IgD-negative memory B cell (primary cell): ENCODE measurements around the gene VWDE. TPM values are rescaled to one million over a fixed set of nuclear protein-coding genes. Genes with fewer than 3 reads are reported as not detected.

Source experiments
- H3K27ac Mint-ChIP-seq, 3 donors: one replicate each; pipeline ENCODE4 v1.8.0; 2020 to 2022; ENCODE audit warnings: mild to moderate bottlenecking in 3 of 3, mixed read lengths in 3 of 3, moderate library complexity in 1 of 3
- H3K27me3 Mint-ChIP-seq: one replicate; pipeline ENCODE4 v1.8.0; 2021; ENCODE audit warnings: mixed read lengths
- H3K36me3 Mint-ChIP-seq: one replicate; pipeline ENCODE4 v1.8.0; 2020; ENCODE audit warnings: mild to moderate bottlenecking, mixed read lengths
- H3K4me1 Mint-ChIP-seq, 3 donors: one replicate each; pipeline ENCODE4 v1.8.0; 2020 to 2022; ENCODE audit warnings: mixed read lengths in 3 of 3, mild to moderate bottlenecking in 1 of 3
- H3K4me3 Mint-ChIP-seq, 4 donors: one replicate each; pipeline ENCODE4 v1.8.0; 2020 to 2022; ENCODE audit warnings: mild to moderate bottlenecking in 4 of 4, mixed read lengths in 4 of 4, moderate library complexity in 3 of 4
- H3K9me3 Mint-ChIP-seq, 3 donors: one replicate each; pipeline ENCODE4 v1.8.0; 2020 to 2021; ENCODE audit warnings: mixed read lengths in 3 of 3, mild to moderate bottlenecking in 1 of 3
- polyA plus RNA-seq: library from polyadenylated mRNA; unstranded; fragments of 300-500 nt; fragmentation: Illumina TruSeq; gene quantifications from one replicate; pipeline ENCODE4 v1.2.3, GENCODE V29; 2021

VWDE gene
- polyA plus RNA-seq, 1 donor from 2014 or later: not detected

DNA sequence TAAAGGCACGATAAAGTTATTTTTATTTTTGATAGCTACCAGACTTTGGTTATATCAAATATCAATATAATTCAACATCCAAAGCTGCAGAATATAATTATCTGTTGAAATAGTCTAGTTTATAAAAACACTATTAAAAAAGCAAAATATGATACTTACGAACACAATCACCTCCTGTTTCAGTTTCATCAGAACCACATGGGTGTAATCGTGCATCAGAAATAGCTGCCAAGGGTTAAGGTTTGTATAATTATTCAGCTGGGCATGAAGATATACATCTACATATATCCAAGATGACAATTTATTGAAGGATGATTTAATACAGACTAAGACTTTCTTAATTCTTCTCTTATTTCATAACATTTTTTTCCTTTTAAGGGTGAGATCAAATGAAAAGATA, 20.3 kb downstream of the VWDE start:
- Mint-ChIP-seq H3K4me3 (no peak overlapping the region), H3K36me3 (no peaks in the 10 kb centered on the region), H3K9me3 (no peaks in the 10 kb centered on the region), H3K27ac (no peak overlapping the region), H3K4me1 (no peaks in the 10 kb centered on the region), H3K27me3 (no peaks in the 10 kb centered on the region)

DNA sequence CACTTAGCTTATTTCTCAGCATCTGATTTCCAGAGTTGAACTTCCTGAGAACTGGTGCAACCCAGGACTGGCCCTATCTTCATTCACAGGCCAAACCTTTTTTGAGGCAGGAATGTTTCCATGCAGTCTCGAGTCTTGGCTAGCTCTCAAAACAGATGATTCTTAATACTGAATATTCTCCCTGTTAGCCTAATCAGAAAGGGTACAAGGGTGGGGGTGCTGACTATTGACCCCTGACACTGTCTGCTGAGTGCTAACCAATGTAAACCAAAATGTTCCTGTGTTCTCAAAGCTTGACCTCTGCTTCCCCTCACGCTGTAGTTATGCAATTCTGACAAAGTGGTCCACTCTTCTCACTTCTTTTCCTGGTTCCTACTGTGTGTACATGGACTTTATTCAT, 25.3 kb downstream of the VWDE start:
- H3K36me3 Mint-ChIP-seq: no peaks in the 10 kb centered on the region
- no peaks in the 10 kb centered on the region for H3K9me3 Mint-ChIP-seq
- H3K4me3 Mint-ChIP-seq: no peak overlapping the region
- H3K27me3 Mint-ChIP-seq: no peaks in the 10 kb centered on the region
- H3K27ac Mint-ChIP-seq: no peak overlapping the region
- H3K4me1 Mint-ChIP-seq: no peaks in the 10 kb centered on the region

DNA sequence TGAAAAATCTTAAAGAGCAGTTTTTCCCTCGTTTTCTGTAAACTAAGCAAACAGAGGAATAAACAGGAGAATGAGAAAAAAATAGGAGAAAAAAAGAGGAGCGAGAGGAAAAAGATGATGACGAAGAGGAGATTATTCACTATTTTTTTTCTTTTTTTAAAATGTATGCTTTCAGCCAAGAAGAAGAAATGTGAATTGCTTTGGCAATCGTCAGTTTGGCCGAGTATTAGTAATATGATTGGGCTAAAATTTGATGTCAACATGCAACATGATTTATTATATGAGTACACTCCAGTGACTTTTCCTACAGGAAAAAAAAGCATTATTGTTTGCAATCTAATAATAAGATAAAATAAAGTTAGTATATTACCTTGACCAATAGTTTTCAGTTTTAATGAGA, 26.3 kb downstream of the VWDE start:
- no peak overlapping the region for H3K27ac Mint-ChIP-seq
- H3K4me1 Mint-ChIP-seq: no peaks in the 10 kb centered on the region
- no peaks in the 10 kb centered on the region for H3K9me3 Mint-ChIP-seq
- H3K4me3 Mint-ChIP-seq: no peak overlapping the region
- no peaks in the 10 kb centered on the region for H3K27me3 Mint-ChIP-seq
- no peaks in the 10 kb centered on the region for H3K36me3 Mint-ChIP-seq

DNA sequence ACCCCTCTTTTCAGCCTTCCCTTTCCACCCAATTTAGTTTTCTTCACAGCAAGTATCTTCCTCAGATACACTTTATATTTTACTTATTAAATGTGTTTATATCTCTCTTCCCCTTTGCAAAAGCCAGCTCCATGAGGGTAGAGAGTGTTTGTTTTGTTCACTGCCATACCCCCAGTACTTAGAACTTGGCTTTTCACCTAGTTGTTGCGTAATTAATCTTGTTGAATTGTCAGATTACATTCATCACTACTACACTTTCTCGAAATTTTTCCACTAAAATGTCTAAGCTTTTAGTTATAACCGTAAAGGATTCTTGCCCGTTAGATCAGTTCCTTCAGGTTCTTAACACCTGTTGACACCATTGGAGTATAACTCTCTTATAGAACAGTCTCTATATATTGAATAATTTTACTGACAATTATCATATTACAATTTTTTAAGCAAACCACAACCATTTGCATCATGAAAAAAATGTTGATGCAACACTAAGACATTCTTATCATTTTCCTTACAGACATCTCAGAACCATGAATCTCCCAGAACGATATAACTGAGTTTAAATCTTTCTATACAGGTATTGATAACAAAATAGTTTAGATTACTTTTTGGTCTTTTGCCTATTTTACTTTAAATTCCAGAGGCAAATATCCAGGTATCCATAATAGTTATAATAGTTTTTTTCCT, 29.9 kb downstream of the VWDE start:
- H3K36me3 Mint-ChIP-seq: peaks cover 1% of the 10 kb centered on the region
- H3K4me1 Mint-ChIP-seq: no peaks in the 10 kb centered on the region

DNA sequence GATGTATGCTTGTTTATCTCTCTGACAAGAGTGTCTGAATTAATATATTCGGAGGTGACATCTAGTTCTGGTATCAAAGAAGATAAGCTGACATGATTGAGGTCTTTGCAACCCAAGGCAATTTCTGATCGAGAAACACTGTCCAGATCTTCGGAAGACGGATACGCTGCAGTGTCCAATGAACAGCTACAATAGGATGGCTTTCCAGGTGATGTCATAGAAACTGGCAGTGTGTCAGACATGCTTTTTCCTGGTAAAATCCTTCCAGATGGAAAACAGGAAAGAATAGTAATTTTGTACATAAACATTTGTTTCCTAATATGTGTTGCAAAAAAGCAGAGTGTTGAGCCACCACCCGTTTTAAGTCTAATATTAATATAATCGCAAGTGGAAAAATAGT, 33.4 kb downstream of the VWDE start:
- Mint-ChIP-seq H3K4me3 (no peak overlapping the region), H3K27me3 (no peaks in the 10 kb centered on the region), H3K36me3 (peaks cover 1% of the 10 kb centered on the region), H3K4me1 (no peaks in the 10 kb centered on the region), H3K27ac (no peak overlapping the region), H3K9me3 (no peaks in the 10 kb centered on the region)

More for the DNA sequence above, 29.9 kb downstream of the VWDE start:
- H3K27ac Mint-ChIP-seq: no peak overlapping the region
- H3K9me3 Mint-ChIP-seq: no peaks in the 10 kb centered on the region
- H3K27me3 Mint-ChIP-seq: no peaks in the 10 kb centered on the region
- no peak overlapping the region for H3K4me3 Mint-ChIP-seq

DNA sequence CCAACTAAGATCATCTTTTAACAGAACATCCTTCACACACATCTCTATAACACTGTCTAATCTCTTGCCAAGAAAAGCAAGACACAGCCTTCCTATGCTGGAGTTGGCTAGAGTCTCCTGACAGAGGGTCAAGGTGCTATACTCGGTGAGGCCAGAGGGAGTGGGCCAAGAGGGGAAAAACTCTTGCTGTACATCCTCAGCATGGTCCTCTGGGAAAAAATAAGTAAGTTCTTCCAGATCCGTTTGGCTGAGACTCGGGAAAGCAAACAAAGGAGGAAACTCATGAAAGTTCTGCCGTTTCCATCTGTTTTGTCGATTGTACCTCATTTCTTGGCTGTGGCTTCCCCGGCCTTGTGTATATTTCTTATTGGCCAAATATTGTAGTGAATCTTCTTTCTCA, 33.9 kb downstream of the VWDE start:
- peaks cover 0 to 2% (median 0%) of the 10 kb centered on the region in 3 donors for H3K9me3 Mint-ChIP-seq
- H3K27ac Mint-ChIP-seq: no peak overlapping the region
- no peak overlapping the region for H3K4me3 Mint-ChIP-seq
- H3K4me1 Mint-ChIP-seq: no peaks in the 10 kb centered on the region
- H3K36me3 Mint-ChIP-seq: peaks cover 1% of the 10 kb centered on the region
- no peaks in the 10 kb centered on the region for H3K27me3 Mint-ChIP-seq

DNA sequence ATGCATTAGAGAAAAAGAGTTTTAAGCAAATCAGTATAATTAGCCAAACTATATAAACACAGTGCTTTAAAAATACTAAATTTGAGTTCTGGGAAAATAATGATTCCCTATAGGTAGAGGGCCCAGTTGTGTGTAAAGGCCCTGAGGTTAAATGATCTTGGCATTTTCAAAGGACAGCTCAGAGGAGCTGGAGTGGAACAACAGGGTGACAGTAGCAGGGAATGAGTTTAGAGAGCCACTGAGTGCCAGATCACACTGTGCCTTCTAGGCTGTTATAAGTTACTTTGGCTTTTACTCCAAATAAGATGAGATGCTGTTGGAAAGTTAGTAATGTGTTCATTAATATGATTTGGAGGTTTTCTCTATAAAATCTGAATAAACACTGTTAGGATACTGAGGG, 34.6 kb downstream of the VWDE start:
- H3K27ac Mint-ChIP-seq: no peak overlapping the region
- H3K27me3 Mint-ChIP-seq: no peaks in the 10 kb centered on the region
- peaks cover 0 to 2% (median 0%) of the 10 kb centered on the region in 3 donors for H3K9me3 Mint-ChIP-seq
- H3K4me3 Mint-ChIP-seq: no peak overlapping the region
- peaks cover 1% of the 10 kb centered on the region for H3K36me3 Mint-ChIP-seq
- peaks cover 0 to 2% (median 0%) of the 10 kb centered on the region in 3 donors for H3K4me1 Mint-ChIP-seq

DNA sequence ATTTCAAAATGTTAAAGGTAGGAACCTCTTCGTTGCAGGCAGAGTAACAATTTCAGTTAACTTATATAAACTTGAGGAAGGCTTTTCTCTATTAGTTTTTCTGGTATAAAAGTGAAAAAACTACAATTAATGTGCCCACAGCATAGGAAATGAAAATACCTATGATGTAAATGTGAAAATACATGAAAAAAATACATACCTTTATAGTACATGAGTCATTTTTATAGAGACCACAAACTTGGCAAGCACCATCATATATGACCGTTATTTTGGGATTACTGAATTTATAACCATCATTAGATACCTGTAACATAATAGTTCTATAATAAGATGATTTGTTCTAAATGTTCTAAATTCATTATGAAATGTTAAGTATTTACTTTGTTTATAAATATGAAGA, 42.7 kb downstream of the VWDE start:
- peaks cover 0 to 2% (median 0%) of the 10 kb centered on the region in 3 donors for H3K4me1 Mint-ChIP-seq
- H3K9me3 Mint-ChIP-seq: peaks cover 0 to 2% (median 0%) of the 10 kb centered on the region in 3 donors
- H3K27me3 Mint-ChIP-seq: no peaks in the 10 kb centered on the region
- no peak overlapping the region for H3K4me3 Mint-ChIP-seq
- no peaks in the 10 kb centered on the region for H3K36me3 Mint-ChIP-seq
- no peak overlapping the region for H3K27ac Mint-ChIP-seq

DNA sequence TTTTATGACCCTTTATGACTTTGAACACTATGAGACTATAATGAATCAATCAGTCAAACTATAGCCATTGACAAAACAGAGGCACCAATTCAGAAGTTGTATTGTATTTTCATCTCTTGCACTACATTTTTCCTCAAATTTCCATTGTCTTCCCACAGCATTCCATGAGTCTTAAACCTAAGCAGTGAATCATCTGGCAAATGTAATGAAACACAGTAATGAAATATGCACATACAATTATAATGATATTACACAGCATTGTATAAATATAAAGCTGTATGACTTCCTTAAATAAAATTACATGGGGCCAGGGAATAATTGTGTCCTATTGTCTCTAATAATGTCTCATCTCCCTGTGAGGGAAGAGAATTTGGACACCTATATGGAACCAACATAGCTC, 45.0 kb downstream of the VWDE start:
- H3K27me3 Mint-ChIP-seq: no peaks in the 10 kb centered on the region
- H3K4me1 Mint-ChIP-seq: no peaks in the 10 kb centered on the region
- no peaks in the 10 kb centered on the region for H3K36me3 Mint-ChIP-seq
- no peak overlapping the region for H3K4me3 Mint-ChIP-seq
- no peak overlapping the region for H3K27ac Mint-ChIP-seq
- no peaks in the 10 kb centered on the region for H3K9me3 Mint-ChIP-seq

DNA sequence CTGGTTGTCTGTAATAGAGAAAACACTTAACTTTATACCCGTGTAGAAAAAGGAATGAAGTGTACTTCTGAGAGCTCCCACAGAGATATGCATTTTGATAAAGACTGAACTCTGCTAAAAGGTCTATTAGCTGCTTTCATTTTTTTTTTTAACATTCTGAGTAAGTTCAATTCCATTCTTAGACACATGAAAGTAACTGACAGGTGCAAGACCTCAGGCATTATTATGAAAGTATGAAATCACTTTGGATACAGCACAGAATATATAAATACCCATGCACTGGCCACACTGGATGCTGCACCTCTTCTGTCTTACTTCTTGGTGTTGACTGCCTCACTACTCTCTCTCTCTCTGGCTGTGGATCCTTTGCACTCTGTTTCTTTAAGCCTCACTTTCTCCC, 46.2 kb downstream of the VWDE start:
- Mint-ChIP-seq H3K27ac (no peak overlapping the region), H3K27me3 (peaks cover 2% of the 10 kb centered on the region), H3K4me3 (no peak overlapping the region), H3K9me3 (no peaks in the 10 kb centered on the region), H3K36me3 (no peaks in the 10 kb centered on the region), H3K4me1 (no peaks in the 10 kb centered on the region)

DNA sequence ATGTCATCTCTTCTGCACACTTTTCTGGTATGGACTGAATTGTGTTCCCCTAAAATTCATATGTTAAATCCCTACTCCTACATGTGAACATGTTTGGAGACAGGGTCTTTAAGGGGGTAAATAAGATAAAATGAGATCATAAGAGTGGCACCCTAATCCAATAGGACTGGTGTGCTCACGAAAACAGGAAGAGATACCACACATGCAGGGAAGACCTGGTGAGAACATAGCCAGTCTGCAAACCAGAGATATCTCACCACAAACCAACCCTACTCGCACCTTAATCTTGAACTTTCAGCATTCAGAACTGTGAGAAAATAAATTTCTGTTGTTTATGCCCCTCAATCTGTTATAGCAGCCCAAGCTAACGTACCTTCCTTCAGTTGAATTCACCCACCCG, 51.8 kb downstream of the VWDE start:
- Mint-ChIP-seq H3K4me3 (no peak overlapping the region), H3K27ac (no peak overlapping the region), H3K9me3 (no peaks in the 10 kb centered on the region), H3K36me3 (no peaks in the 10 kb centered on the region), H3K4me1 (no peaks in the 10 kb centered on the region), H3K27me3 (peaks cover 4% of the 10 kb centered on the region)

DNA sequence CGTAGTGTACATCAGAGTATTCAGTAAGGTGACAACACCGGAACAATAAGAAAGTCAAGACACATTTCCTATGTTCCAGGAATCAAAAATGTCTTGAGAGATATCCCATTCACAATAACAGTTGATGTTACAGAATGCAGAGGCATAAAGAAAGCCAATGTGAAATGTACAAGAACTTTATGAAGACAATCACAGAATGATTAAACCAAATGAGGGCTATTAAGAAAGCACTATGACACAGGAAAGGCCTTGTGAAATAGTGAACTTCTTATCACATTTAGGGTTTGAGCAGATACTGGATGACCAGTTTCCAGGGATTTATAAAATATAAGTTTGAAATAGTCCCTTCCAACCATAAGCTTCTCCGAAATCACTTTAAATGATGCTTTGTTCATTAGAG, 52.7 kb downstream of the VWDE start:
- H3K4me3 Mint-ChIP-seq: no peak overlapping the region
- no peaks in the 10 kb centered on the region for H3K4me1 Mint-ChIP-seq

DNA sequence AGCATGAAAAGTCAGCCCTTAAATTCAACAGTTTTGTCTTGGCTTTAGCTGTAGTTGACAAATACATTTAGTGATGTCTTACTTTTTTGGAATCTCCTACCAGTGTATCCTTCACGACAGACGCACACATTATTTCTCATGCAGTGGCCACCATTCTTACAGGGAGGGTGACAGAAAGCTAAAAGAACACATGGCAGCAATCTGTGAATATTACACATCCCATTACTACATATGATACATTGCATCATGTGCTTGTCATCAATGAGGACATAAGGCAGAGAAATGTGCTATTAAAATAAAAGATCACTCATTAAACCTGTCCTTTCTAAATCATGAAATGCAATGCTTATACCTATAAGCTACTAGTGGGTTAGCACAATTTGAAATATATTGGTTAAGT, 66.6 kb downstream of the VWDE start:
- H3K36me3 Mint-ChIP-seq: no peaks in the 10 kb centered on the region
- H3K27ac Mint-ChIP-seq: no peak overlapping the region
- no peak overlapping the region for H3K4me3 Mint-ChIP-seq

More for the DNA sequence above, 52.7 kb downstream of the VWDE start:
- peaks cover 4% of the 10 kb centered on the region for H3K27me3 Mint-ChIP-seq
- peaks cover 0 to 2% (median 0%) of the 10 kb centered on the region in 3 donors for H3K9me3 Mint-ChIP-seq
- no peaks in the 10 kb centered on the region for H3K36me3 Mint-ChIP-seq
- H3K27ac Mint-ChIP-seq: no peak overlapping the region

DNA sequence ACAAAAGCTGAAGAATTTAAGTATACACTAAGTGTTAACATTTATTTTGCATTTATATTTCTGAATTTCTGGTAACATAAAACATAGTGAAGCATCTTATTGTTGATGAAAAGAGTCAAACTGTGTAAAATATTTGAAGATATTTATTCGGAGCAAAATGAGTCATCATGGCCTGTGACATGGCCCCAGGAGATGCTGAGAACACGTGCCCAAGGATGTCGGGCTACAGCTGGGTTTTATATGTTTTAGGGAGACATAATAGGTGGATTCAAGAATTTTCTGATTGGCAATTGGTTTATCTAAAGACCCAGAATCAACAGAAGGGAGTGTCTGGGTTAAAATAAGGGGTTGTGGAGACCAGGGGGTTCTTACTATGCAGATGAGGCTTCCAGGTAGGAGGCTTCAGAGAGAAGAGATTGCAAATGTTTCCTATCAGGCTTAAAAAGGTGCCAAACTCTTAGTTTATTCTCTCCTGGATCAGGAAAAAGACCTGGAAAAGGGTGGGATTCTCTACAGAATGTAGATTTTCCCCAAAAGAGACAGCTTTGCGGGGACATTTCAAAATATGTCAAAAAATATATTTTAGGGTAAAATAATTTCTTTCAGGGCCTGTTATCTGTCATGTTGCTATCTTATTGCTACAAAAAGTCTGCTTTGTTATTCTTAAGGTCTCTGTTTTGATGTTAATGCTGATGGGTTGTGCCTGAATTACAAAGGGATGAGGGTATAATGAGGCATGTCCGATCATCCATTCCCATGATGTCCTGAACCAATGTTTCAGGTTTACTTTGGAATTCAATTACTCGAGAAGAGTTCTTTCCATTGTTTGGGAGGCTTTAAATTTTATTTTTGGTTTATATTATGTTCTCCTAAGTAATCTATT, 74.5 kb downstream of the VWDE start:
- no peaks in the 10 kb centered on the region for H3K4me1 Mint-ChIP-seq
- H3K36me3 Mint-ChIP-seq: no peaks in the 10 kb centered on the region
- H3K4me3 Mint-ChIP-seq: no peak overlapping the region
- no peaks in the 10 kb centered on the region for H3K9me3 Mint-ChIP-seq
- H3K27me3 Mint-ChIP-seq: peaks cover under 1% of the 10 kb centered on the region
- H3K27ac Mint-ChIP-seq: no peak overlapping the region

More for the DNA sequence above, 66.6 kb downstream of the VWDE start:
- H3K4me1 Mint-ChIP-seq: no peaks in the 10 kb centered on the region
- H3K9me3 Mint-ChIP-seq: peaks cover 0 to 1% (median 0%) of the 10 kb centered on the region in 3 donors
- no peaks in the 10 kb centered on the region for H3K27me3 Mint-ChIP-seq

DNA sequence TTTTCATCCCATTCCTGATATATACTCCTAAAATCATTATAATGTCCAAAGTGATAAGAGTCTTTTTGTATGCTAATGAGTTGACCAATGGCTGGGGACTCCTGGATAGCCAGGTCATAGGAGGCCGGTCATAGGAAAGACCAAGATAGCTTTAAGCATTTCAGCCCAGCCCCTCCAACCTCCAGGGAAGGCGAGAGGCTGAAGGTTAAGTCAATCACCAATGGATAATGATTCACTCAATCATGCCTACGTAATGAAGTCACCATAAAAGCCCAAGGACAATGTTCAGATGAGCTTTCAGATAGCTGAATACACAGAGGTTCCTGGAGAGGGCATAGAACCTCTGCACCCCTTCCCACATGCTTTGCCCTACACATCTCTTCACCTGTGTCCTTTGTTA, 75.7 kb downstream of the VWDE start:
- H3K27me3 Mint-ChIP-seq: peaks cover 1% of the 10 kb centered on the region
- H3K4me1 Mint-ChIP-seq: no peaks in the 10 kb centered on the region
- no peaks in the 10 kb centered on the region for H3K9me3 Mint-ChIP-seq
- no peaks in the 10 kb centered on the region for H3K36me3 Mint-ChIP-seq
- H3K27ac Mint-ChIP-seq: no peak overlapping the region
- H3K4me3 Mint-ChIP-seq: no peak overlapping the region

DNA sequence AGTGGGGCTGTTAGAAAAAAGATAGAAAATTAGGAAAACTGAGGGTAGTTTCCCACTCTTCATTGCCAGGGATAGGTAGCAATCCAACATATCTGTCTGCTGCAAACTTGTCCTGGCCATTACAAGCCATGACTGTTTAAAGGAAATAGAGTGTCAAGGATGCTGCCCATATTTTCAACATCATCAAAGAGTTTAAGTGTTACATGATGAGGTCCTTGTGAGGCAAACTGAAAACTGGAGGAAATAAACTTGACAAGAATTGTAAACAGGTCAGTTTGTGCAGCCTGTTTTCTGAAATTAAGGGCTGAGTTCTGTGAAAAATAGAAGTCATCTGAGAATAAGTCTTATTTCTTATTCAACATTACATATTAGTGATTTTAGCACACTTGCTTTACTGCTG, 78.0 kb downstream of the VWDE start:
- H3K4me1 Mint-ChIP-seq: no peaks in the 10 kb centered on the region
- no peaks in the 10 kb centered on the region for H3K36me3 Mint-ChIP-seq
- H3K4me3 Mint-ChIP-seq: no peak overlapping the region
- no peak overlapping the region for H3K27ac Mint-ChIP-seq
- H3K9me3 Mint-ChIP-seq: no peaks in the 10 kb centered on the region
- peaks cover 1% of the 10 kb centered on the region for H3K27me3 Mint-ChIP-seq
